ENCODE results near the gene FGF1.

DNA sequence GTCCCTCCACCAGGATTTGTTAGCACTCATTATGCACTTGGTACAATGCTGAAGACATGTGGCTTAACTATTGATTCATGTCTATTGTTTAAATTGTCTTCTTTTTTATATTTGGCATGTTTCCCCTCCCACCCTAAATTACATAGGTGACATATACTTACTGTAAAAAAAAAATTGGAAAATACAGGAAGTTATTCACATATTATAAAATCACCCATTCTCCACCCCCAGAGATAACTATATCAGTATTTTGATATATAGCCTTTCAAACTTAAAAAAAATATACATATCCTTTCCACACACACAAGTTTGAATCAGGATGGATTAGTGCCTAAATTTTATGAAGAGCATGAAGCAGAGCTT is 87.6 kb downstream of the FGF1 start:
- TF ChIP-seq, protein P1, sequence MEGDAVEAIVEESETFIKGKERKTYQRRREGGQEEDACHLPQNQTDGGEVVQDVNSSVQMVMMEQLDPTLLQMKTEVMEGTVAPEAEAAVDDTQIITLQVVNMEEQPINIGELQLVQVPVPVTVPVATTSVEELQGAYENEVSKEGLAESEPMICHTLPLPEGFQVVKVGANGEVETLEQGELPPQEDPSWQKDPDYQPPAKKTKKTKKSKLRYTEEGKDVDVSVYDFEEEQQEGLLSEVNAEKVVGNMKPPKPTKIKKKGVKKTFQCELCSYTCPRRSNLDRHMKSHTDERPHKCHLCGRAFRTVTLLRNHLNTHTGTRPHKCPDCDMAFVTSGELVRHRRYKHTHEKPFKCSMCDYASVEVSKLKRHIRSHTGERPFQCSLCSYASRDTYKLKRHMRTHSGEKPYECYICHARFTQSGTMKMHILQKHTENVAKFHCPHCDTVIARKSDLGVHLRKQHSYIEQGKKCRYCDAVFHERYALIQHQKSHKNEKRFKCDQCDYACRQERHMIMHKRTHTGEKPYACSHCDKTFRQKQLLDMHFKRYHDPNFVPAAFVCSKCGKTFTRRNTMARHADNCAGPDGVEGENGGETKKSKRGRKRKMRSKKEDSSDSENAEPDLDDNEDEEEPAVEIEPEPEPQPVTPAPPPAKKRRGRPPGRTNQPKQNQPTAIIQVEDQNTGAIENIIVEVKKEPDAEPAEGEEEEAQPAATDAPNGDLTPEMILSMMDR (IDR thresholded peaks at IDR 0.05; ENCODE audit: low read depth, low read length), result no peak
- TF ChIP-seq EZH2phosphoT487 (IDR thresholded peaks at IDR 0.05; ENCODE audit: low read depth), result no peak

All from OCI-LY3 (cell line).